ENCODE results near the gene RTKN.
A peak's percentile ranks its signal among the peaks of the same experiment; 100 is the strongest.
"Not testable (repeated sequence)": the region's sequence is repeated elsewhere in the genome, so short reads cannot be mapped to it uniquely, and the experiment has no call there.

RTKN gene

DNA sequence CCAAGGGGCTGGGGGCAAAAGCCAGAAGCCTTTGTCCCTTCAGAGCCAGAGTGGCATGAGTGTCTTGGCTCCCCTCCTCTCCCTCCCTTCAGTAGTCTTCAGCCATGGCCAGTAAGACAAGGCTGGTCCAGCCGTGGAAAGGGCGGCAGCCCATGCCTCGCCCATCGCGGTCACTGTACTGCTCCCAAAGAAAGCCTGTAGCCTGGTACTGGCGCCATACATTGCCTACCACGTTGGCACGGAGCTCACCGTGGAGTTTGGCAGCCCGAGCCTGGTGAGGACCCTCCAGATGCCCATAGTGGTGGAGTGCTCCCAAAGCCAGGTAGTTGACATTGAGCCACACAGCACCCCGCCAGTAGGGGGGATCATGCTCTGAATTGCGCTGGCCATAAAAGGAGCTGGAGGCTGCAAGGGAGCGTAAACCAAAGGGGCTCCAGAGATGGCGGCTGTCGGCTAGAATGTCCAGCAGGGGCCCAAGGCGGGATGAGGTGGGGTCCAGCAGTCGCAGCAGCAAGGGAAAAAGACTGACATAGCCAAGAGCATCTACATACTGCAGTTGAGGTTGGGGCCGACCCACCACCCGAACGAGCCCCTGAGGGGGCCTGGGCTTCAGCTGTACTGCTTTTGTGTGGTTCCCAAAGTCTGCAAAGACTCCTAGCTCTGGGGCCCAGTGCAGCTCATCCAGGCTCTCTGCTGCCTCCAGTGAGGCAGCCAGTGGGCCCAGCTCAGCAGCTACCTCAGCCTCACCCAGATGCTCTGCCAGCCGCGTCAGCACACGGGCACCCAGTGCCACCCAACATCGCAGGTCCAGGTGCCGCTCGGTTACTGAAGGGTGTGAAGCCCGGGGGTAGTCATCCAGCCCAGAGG is 19.7 kb upstream of the RTKN start:
- DNase-seq: no peak

DNA sequence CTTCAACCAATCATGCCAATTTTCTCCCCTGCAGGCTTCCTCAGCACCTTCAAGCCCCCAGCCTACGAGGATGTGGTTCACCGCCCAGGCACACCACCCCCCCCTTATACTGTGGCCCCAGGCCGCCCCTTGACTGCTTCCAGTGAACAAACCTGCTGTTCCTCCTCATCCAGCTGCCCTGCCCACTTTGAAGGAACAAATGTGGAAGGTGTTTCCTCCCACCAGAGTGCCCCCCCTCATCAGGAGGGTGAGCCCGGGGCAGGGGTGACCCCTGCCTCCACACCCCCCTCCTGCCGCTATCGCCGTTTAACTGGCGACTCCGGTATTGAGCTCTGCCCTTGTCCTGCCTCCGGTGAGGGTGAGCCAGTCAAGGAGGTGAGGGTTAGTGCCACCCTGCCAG is 18.4 kb upstream of the RTKN start:
- DNase-seq: not testable (repeated sequence)

DNA sequence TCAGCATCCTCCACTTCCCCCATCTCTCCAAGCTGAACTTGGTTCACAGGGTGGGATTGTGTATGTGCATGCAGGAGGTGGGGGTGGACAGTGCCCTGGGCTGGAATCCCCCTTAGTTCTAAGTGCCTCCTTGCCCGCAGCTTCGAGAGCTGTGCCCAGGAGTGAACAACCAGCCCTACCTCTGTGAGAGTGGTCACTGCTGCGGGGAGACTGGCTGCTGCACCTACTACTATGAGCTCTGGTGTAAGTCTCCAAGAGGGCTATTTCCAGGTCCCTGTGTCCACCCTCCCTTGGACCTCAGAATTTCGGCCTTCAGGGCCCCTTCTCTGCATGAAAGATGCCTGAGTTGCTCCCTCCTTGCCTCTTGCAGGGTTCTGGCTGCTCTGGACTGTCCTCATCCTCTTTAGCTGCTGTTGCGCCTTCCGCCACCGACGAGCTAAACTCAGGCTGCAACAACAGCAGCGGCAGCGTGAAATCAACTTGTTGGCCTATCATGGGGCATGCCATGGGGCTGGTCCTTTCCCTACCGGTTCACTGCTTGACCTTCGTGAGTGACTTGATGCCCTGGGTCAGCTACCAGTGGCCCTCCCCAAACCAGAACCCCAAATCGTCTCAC is 17.9 kb upstream of the RTKN start:
- not testable (repeated sequence) for DNase-seq

DNA sequence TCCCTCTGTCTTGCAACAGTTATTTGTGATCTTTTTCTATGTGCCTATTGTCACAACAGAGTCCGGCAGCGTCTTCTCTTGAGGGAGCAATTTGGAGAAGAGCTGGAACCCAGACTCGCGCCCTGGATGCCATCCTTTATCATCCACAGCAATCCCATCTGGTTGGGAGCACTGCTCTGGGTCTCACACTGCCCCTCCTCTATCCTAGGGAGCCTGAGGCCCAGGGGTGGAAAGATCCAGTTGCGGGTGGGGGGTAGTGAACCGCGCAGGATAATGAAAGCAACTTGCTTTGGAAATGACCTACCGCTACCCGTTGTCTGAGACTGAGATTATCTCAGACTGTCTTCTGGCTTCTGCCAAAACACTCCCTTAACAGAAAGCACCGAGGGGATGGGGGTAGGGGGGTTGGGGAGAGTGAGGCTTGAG is 17.2 kb upstream of the RTKN start:
- DNase-seq: no peak

DNA sequence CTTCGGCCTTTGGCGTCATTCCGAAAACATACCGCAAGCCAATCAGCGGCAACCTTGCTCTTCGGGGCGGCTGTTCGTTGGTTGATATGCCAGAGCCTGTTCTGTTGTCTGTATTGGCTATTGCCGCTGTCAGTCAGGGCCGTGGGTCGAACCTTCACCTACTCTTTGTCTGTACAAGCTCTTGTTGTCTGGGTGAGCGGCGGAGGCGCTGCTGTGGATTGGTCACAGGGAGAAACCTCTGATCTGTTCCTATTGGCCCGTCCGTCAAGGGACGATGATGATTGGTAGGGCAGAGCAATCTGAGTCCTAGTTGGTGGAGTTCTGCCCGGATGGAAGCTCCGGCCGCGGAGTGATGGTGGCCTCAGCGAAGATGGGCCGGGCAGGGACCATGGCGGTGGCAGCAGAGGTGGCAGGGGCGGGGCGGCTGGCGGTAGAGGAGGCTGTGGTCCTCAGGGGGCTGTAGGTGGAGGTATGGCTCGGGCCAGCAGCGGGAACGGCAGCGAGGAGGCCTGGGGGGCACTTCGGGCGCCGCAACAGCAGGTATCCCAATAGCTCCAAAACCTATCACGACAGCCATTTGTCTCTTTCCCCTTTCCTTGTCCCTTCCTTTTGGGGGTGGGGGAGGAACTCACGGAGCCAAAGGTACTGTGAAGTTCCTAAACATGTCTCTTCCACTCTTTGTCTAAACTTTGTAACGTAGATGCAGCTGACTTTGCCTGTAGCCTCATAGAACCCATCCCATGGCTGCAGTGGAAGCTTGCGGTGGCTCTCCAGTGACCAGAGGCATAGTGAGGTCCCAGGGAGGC is 16.6 kb upstream of the RTKN start, which contains the start of gene WBP1:
WBP1 (plus strand) TSS at position 307 of the 806 bp plus-strand sequence; CDS start at position 472, 165 bp downstream.
- peak; percentile 100 for DNase-seq

DNA sequence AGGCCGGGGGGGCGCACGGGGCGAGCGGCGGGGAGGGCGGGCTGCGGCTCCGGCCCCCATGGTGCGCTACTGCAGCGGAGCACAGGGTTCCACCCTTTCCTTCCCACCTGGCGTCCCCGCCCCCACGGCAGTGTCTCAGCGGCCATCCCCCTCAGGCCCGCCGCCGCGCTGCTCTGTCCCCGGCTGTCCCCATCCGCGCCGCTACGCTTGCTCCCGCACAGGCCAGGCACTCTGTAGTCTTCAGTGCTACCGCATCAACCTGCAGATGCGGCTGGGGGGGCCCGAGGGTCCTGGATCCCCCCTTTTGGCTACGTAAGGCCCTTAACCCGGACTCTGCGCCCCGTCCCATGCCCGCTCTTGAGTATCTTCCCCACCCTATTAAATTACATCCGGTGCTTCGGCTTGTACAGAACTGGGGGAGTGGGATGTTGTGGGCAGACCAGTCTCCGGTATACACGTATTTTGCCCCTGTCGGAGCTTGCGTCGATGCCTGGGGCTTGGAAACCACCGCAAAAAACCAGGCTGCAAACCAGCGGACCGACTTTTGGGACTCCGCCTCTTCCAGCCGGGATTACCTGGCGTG is 15.9 kb upstream of the RTKN start:
- no peak for DNase-seq

DNA sequence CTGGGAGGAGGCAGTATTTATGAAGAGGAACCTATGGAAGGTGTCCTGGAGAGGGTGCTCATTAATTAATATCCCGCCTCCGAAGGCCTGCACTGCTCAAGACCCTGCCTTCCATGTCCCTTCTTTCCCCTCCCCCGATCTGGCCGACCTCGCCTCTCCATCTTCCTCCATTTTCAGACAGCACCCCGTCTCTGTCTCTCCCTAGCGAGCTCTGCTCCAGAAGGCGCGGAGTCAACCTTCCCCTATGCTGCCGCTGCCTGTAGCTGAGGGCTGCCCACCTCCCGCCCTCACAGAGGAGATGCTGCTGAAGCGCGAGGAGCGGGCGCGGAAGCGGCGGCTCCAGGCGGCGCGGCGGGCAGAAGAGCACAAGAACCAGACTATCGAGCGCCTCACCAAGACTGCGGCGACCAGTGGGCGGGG is 15.4 kb upstream of the RTKN start:
- peak; percentile 27 for DNase-seq

DNA sequence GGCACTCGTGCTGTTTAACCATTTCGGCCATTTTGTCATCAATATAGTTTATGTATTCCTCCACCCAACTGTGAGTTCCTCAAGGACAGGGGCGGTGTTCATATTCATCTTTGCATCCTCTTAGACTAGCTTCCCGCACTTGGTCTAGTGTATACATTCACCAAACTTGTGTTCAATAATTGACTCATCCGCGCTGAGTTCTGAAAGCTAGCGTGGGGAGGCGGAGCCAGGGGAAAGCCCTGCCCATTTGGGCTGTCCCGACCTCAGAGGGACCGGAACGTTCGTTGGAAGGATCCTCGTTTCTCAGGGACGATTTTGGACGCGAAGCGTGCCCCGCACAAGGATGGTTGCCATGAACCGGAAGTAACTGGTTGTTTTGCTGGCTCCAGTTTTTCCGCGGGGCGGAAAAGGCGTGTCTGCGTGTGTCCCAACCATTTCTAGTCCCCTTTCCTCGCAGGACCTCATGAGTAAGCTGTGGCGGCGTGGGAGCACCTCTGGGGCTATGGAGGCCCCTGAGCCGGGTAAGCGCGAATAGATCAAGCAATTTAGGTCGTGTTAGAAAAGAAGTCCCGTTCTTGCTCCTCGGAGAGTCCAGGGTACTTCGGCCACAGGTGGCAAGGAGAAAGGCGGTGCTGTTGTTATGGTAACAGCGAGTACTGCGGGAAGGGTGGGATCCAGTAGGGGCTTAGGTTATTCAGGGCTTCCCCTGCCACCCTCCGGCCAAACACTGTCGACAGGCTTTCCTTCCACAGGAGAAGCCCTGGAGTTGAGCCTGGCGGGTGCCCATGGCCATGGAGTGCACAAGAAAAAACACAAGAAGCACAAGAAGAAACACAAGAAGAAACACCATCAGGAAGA is 13.1 kb upstream of the RTKN start, which contains the start of gene INO80B:
INO80B (plus strand) TSS at position 434 of the 858 bp plus-strand sequence; CDS start at position 464, 30 bp downstream.
- DNase-seq: peak; percentile 99

DNA sequence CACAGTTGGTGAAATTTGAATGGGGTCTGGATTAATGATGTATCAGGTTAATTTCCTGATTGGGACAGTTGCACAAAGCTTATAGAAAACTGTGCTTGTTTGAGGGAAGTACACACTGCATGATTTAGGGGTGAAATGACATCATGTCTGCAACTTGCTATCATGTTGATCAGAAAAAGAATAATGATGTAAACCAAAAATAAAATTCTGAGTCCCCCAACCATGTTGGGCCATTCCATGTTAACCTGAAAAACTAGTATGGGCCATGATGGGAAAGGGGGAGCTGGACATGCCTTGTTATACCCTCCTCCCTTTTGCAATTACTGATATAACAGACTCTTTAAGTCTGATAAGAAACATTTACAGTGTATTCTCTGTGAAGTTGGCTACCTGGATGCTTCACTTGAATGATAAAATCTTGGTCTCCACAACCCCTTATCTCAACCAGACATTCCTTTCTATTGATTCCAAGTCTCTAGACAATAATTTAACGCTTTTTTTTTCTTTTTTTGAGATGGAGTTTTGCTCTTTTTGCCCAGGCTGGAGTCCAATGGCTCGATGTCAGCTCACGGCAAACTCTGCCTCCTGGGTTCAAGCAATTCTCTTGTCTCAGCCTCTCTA is 8.9 kb upstream of the RTKN start:
- DNase-seq: no peak

DNA sequence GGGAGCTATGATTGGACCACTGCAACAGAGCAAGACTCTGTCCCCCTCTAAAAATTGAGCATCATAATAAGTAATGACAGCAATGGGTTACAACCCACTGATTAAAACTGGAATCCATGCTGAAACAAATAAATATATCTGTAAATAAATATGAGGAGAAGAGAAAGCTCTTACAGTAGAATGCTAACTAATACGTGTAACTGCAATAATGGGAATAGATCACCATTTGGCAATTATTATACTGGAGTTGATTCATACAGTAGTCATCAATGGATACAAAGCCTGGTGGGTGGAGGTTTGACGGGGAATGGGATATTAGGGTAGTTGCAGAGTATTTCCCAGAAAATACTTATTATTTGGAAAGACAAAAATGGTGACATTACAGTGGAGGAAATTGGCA is 7.0 kb upstream of the RTKN start:
- no peak for DNase-seq

DNA sequence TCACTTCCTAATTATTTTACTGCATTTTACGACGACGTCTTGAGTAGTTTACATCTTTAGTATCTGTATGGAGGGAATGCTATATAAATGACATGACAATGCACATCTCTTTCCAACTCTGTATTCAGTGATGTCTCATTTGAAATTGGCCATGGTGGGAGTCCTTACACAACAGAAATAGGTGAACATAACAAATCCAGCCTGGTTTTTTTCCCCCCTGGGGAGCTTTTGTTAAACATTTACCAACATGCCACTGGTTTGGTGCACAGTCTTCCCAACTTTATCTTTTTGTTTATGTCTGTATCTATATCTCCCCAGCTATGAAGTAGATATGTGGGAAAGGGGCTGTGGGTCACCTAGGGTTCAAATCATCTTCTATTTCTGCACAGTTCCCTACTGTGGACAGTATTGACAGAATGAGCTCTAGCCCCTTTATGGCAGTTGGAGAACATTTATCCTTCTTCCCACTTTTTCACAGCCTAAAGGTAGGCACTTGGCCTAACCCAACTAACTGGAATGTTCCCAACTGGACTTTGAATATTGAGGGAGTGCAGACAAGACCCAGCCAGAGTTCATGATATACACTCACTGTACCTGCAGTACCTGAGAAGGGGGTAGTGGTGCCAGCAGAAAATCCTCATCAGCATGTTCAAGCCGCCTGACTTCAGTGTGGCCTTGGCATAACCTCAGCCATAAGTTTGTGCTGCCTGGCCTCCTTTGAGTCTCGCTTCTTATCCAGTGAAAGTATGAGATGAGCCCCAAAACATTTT is 5.7 kb upstream of the RTKN start:
- no peak for DNase-seq

DNA sequence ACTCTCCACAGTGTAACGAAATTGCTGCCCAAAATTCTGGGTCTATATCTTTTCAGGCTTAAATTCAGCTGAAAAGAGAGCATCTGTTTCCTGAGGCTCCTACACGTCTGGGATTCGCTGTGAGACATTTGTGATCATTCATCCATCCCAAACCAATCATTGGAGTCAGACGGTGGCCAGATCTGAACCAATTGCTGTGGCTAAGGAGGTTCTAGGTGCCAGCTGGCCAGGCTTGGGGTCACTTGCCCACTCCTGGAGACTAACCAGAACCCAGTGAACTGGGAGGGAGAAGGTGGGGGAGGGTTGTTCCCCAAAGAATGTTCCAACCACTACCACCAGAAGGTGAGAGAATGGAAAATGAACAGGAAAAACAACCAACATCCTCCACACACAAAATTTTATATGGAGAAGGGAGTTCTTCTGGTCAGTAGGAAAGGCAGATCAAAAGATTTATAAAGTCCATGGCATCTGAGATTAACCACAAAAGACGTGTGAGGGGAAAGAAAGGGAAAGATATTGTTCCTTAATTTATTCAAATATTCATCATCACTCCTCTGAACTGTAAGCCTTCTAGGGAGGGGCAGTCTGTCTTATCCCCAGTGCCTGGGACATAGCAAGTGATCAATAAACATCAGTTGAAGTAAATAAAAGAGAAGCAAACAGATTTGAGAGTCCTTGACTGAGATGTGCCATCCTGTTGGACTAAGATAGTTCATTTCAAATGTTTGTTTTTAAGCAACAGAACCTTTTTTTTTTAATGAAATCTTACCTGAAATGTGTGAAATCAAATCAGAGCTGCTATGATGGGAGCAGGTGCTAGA is 3.0 kb upstream of the RTKN start:
- DNase-seq: peak; percentile 83

DNA sequence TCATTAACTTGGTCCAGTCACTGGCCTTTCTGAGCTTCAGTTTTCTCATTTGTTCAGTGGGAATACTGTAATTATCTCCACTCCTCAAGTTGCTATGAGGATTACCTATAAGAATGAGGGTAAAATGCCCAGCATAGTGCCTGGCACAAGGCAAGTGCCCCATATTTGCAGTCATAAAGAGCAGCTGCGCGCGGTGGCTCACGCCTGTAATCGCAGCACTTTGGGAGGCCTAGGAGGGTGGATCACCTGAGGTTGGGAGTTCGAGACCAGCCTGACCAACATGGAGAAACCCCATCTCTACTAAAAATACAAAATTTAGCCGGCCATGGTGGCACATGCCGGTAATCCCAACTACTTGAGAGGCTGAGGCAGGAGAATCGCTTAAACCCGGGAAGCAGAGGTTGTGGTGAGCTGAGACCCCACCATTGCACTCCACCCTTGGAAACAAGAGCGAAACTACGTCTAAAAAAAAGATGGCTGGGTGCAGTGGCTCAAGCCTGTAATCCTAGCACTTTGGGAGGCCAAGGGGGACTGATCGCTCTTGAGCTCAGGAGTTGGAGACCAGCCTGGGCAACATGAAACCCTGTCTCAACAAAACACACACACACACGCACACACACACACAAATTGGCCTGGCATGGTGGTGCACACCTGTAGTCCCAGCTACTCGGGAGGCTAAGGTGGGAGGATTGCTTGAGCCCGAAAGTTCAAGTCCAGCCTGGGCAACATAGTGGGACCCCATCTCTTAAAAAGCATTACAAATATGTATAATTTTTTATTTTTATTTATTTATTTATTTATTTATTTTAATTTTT is 953 bp upstream of the RTKN start:
- not testable (repeated sequence) for DNase-seq

DNA sequence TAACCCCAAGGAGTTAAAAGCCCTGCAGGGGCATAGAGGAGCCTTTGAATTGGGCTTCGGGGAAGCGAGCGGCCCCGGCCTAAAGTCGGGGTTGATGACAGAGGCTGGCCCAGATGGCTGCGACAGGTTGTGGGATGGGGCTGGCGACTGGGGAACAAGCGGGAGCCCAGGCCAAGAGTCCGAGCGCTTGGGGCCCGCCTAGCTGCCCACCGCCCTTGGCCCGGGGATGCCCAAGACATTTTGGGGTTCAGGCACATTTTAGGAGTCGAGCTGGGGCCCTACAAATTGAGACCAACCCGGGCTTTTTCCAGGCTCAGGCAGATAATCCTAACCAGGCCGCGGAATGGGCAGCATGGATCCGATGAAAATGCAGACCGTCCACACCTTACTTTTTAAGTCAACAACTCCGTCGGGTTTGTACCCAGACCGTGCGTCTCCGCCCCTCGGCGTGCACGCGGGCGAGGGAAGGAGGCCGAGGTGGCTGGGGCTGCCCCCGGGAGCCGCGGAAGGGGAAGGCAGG is 507 bp downstream of the RTKN start:
- no peak for DNase-seq

DNA sequence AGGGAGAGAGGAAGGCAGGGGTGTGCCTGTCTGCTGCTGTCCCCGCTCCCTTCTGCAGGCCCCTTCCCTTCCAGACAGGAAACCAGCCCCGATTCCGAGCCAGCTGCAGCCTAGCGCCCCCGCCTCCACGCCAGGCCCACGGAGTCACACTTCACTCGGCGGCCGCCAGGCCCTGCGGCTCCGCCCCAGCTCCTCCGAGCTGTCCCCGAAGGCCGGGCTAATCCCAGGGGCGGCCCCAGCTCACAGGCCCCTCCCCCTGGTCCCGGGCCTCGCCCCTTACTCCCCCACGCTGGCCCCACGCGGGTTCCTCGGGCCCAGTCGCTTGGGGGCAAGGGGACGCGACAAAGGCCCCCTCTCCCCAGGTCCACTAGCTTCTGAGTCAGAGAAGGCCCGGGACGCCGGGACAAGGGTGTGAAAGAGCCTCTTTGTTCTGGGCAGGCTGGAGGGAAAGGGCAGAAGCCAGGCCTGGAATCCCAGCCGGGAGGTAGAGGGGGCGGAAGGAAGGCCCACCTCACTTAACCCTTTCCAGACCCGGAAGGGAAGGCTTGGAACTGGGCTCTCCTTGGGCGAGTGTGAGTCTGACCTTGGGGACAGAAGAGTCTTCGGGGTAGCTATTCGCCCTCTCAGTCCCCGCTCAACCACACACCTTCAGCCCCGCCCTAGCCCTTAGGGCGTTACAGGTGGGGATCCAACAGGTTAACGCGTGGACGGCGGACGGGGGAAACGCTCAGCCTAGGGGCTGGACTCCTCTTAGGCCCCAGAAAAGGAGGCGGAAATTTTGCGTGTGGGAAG is 1.2 kb downstream of the RTKN start:
- peak; percentile 74 for DNase-seq

DNA sequence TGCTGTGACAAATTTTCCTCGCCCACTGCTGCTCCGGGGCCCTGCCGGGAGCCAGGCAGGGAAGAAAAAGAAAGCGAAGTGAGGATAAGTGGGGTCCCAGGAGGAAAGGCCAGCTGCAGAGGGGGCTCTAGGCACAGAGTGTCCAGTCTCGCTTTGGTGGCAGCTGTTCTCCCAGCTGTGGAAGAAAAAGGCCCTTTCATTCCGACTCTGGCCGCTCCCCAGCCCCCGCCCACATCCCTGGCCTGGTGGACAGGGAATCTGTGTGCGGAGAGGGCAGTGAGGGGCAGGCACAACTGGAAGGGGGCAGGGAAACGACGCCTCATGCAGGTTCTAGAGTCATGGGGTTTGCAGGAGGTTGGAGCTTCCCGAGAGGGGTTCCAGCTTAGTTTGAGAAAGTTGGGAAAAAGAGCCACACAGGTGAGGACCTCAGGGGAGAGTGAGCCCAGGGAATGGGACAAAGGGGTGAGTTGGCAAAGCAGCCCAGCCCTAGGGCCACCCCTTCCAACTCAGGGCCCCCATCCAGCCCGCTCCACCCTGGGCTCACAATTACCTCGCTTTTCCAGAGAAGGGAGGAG is 1.8 kb downstream of the RTKN start:
- no peak for DNase-seq

DNA sequence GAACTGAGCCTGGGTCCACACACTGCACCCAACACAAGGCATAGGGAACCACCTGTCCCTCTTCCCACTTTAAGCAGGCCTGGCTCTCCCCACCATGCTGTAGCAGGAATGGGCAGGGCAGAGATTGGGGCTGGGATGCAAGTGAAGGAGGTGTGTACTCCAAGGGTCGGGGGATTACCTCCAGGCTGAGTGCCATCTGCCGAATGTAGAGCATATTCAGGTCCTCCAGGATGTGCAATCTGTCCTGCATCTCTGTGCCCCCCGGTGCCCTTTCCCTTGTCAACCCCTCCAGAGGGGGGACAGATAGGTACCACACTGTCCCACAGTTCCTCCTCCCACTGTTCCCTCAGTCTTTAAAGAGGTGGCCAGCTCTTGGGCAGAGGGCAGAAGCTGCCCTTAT is 2.4 kb downstream of the RTKN start:
- DNase-seq: no peak

Measured in kidney glomerular epithelial cell (primary cell).